Stomach (tissue), 4 donors: ENCODE measurements around the gene BBS7.

Experiments used
- CTCF ChIP-seq, 7 experiments: fragments of 450-650 bp in 4 of 7; fragments of 200-600 bp in 3 of 7; sonication (generic) in 3 of 7; IDR thresholded peaks; one replicate each; pipeline ENCODE4 v1.5.1; 2016 to 2019; ENCODE audit warnings: antibody characterized with exemption in 7 of 7, control low read depth in 2 of 7, mild to moderate bottlenecking in 1 of 7
- EP300 ChIP-seq: sonication (generic); formaldehyde crosslinking; IDR thresholded peaks from one replicate; pipeline ENCODE4 v1.6.1; 2017; ENCODE audit warnings: antibody characterized with exemption
- POLR2A ChIP-seq, 4 donors: fragments of 450-650 bp; IDR thresholded peaks; one replicate each; pipeline ENCODE4 v1.6.1; 2016; ENCODE audit warnings: antibody characterized with exemption in 4 of 4, control low read depth in 2 of 4, mild to moderate bottlenecking in 1 of 4, moderate library complexity in 1 of 4
- POLR2AphosphoS5 ChIP-seq, 3 donors: sonication (generic); formaldehyde crosslinking; IDR thresholded peaks; one replicate each; pipeline ENCODE4 v1.6.1; 2016; ENCODE audit warnings: antibody characterized with exemption in 3 of 3

GRCh38 chr4:121913667-121914066 is 43.4 kb upstream of the BBS7 start:
- no peak for TF ChIP-seq CTCF (IDR thresholded peaks at IDR 0.05)
- no peak for TF ChIP-seq POLR2AphosphoS5 (IDR thresholded peaks at IDR 0.05)
- no peak for TF ChIP-seq POLR2A (IDR thresholded peaks at IDR 0.05)
- TF ChIP-seq EP300 = no peak
